ENCODE measurements around the gene ARFGAP3.
"Not testable (repeated sequence)": the region's sequence is repeated elsewhere in the genome, so short reads cannot be mapped to it uniquely, and the experiment has no call there.

Gene ARFGAP3

DNA sequence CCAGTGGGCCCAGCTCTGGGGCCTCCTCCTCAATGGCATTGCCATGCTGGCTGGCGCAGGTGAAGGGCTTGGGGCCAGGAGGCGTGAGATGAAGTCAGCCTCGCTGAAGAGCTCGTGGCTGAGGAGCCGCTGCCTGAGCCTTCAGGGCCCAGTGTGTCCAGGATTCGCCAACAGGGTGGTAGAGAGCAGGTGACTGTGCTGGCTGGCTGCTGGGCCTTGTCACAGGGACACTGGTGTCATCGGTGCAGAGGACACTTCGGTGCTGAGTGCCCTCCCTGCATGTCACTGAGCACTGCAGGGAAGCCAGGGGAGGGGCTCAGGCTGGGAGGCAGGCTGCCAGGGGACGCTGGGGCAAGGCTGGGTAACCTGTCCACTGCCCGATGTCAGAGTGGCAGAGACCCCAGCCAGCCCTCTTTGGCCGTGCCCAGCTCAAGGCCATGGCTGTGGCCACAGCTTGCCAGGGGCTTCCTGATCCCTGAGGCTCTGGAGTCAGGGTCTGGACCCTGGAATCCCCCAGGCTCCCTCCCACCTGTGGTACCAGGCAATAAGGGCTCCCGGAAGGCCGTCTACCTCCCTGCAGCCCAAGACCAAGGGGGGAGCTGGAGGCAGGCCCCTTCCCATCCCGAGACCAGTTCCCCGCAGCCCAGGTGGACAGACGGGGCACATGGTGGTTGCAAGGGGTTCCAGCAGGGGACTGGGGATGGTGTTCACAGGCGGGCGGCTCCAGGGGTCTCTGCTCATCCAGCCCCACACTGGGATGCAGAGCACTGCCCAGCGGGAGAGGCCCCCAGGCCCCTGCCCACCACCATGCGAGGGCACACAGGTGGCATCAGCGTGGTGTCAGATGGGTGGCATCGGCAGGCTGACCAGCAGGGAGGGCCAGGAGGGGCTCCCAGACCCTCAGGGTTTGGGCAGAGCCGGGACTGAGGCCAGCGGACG lies 63.9 kb downstream of the ARFGAP3 start:
- no peak for DNase-seq

DNA sequence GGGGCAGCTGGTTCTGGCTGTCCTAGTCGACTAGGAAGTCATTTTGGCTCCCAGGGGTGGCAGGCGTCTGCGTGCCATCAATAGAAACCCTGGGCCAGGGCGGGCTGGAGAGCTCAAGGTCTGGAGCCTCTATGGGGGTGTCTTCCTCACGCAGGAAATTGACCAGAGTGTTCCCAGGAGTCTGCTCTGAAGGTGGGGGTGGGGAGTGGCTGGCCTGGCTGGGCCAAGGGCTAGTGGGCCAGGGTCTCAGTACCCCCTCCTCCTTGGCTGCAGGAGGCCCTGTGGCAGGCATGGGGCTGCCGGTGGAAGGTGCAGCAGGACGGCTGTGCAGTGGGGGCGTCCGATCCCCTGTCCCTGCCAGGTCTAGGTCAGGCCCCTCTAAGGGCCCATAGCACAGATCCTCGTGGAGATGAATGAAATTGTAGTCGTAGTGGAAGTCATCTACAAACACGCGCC lies 64.6 kb downstream of the ARFGAP3 start:
- DNase-seq, result no peak

GRCh38 chr22:42791721-42792452 lies 65.2 kb downstream of the ARFGAP3 start:
- no peak for DNase-seq

GRCh38 chr22:42788466-42788865 lies 68.6 kb downstream of the ARFGAP3 start:
- DNase-seq, result no peak

DNA sequence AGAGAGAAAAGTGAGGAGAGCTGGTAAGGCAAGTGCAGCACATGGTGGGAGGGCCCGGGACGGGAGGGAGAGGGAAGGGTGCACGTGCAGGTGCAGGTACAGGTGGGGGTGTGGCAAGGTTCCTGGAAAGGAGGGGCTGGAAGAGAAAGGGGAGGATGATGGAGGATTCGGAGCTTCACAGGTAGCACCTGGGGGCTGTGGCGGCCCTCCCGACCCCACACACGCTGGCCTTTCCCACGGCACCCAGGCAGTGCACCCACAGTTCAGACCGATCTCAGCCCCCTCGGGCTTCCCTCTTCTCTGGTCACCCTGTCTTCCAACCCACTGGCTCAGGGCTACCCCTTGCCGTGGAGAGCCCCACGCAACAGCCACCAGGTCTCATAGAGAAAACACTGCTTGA lies 69.1 kb downstream of the ARFGAP3 start:
- no peak for DNase-seq

- DNase-seq, result no peak
These were observed 69.7 kb downstream of the ARFGAP3 start for GRCh38 chr22:42787357-42787736.

GRCh38 chr22:42786606-42787356 lies 70.3 kb downstream of the ARFGAP3 start:
- DNase-seq, result no peak

DNA sequence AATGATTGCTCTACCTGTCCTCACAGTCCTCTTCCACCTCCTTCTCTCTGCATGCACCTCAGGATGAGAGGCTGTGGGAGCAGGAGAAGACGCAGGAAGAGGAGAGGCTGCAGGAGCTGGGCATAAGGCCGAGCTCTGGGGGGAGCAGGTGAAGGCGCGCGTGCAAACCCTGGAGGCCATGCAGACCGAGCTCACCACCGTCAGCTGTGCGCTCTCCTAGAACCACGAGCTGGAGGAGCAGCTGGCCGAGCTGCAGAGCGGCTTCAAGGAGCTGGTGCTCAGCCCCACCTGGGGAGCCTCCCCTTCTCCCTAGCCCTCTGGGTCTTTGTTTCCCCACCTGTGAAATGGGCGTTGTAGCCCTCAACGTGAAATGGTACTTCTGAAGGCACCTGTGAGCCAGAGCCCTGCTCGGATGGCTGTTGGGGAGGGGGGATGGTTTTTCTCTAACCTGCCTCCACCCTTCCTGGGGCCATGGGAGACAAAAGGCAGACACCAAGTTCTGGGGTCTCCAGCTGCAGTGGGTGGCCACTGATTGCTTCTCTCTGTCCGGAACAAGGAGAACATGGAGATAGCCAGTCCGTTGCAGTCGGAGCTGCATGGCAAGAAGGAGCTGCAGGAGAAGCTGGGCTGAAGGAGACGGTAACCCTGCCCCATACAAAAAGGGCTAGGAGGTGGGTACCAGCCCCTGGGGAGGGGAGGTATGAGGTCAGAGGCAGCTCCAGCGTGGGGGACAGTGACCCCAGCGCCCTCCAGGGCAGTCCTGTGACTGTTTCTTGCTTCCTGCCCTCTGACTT lies 71.2 kb downstream of the ARFGAP3 start:
- no peak for DNase-seq

DNA sequence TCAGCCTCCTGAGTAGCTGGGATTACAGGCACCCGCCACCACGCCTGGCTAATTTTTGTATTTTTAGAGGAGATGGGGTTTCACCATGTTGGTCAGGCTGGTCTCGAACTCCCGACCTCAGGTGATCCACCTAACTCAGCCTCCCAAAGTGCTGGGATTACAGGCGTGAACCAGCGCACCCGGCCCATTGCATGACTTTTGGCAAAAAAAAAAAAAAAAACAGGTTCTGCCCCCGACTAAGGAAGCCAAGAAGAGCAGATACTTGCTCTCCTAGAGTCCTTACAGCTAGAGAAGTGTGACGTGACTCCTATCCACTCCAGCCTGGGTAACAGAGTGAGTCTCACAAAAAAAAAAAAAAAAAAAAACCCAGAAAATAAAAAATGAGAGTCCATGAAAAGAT lies 74.8 kb downstream of the ARFGAP3 start:
- not testable (repeated sequence) for DNase-seq

GRCh38 chr22:42780070-42780540 lies 77.0 kb downstream of the ARFGAP3 start:
- peak; percentile 87 for DNase-seq

DNA sequence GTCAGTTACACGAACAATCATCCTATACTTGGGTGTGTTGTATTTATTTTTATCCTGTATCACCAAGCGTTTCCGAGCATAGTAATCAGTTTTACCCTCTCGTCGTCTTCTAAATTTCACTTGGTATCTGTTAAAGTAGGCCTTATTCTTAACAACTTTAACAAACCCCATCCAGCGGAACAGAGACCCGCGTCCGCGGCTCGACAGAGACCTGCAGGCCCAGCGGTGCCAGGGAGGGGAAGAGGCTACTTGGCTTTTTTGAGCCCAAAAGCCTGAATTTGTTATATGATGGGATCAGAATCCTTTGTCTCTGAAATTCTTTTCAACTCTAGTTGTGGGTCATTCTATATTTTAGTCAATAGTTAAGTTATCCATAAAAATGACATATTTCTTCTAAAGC lies 79.9 kb downstream of the ARFGAP3 start:
- DNase-seq, result no peak

DNA sequence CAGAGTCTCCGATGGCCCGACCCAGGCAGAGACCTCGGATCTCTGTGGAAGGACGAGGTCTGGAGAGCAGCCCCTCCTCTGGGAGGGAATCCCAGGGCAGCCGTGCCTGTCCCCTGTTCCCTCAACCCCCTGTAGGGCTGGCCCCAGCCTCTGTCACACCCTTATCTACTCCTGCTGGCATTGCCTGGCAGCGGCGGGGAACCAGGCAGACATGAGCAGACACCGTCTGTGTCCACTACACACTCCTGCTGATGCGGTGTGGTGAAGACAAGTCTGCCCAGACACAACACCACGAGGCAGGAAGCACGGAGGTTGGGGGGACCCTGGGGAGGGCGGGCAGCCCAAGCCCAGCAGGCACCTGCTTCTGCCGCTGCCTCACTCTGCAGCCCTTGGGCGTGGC lies 83.9 kb downstream of the ARFGAP3 start:
- DNase-seq, result no peak

DNA sequence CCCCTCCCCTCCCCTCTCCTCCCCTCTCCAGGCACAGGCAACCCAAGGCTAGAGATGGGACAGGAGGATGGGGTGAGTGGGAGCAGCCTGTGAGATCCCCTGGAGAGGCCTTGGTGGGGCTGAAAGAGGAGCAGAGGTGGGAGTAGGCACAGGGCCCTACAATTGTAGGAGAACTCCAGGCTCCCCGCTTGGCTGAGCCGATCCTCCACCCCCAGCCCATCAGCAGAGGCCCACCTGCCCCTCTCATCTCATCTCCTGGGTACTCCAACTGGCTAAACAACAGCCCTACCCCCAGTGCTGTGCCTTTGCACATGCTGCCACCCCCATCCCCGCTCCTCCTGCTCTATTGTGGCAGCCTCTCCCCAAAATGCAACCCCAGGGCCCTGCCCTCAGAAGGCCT lies 84.4 kb downstream of the ARFGAP3 start:
- no peak for DNase-seq

GRCh38 chr22:42770941-42771647 lies 86.0 kb downstream of the ARFGAP3 start:
- no peak for DNase-seq

GRCh38 chr22:42770448-42770726 lies 86.7 kb downstream of the ARFGAP3 start:
- no peak for DNase-seq

DNA sequence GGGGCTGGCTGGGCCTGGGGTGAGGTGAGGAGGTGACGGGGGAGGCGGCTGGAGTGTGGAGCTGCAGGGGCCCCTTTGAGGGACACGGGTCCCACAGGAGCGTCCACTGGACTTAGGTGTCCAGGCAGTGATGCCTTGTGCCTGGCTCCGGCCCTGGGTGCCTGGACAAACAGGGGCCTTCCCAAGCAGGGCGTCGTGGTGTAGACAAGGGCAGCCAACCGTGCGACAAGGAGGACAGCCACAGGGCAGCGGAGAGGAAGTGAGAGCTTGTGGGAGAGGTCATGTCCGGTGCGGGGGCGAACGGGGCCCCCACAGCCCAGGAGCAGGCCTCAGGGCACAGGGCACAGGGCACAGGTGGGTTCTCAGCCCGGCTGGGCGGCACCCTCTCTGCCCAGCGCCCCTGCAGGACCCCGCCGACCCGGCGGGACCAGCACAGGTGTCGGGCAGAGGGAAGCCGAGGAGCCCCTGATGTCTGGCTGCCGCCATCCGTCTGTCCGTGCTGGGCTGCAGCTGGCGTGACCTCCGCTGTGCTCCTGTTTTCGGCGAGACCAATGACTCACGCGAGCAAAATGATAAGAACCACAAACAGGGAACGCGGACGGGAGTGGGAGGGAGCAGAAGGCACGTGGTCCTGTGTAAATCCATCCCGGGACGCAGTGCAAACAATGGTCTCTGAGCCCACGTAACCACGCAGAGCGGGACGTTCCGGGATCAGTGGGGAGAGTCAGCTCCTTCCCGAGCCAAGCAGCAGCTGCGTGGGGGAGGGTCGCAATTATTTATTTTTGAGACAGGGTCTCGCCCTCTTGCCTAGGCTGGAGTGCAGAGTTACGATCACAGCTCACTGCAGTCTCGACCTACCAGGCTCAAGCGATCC lies 87.3 kb downstream of the ARFGAP3 start:
- DNase-seq, result peak; percentile 85

- no peak for DNase-seq
These were observed 87.9 kb downstream of the ARFGAP3 start for GRCh38 chr22:42769238-42769573.

GRCh38 chr22:42768385-42769035 lies 88.6 kb downstream of the ARFGAP3 start:
- DNase-seq, result no peak

DNA sequence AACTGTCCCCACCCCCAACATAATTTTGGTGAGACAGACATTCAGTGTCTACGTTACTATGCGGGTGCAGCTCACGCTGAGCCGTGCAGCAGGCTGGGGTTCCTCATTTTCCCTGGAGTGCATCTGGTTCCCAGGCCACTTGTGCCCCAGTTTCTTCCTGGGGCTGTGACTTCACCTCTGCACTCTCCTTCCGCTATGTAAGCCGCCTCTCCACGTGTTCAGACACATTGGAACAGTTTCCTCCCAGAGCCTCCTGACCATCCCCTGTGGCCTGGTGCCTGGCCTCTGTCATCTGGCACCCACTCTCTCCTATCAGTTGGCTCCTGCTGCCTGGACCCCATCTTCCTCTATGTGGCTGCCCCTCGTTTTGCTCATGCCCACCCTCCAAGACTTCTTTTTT lies 90.2 kb downstream of the ARFGAP3 start:
- no peak for DNase-seq

- no peak for DNase-seq
These were observed 92.1 kb downstream of the ARFGAP3 start for GRCh38 chr22:42764895-42765363.
